SIG-M5 treated with dmso at 0.1 percent for 504 hours (cell line): Measurements from ENCODE around the gene ALDH3B1.

Source experiments
- DNase-seq: peaks from one replicate; lab custom pipeline; 2025; ENCODE audit not compliant: unreplicated experiment; lab: John Stamatoyannopoulos, UW

Gene ALDH3B1

GRCh38 chr11:68012044-68012842 is 2.1 kb downstream of the ALDH3B1 start:
- no peak for DNase-seq

GRCh38 chr11:68012843-68013610 is 2.9 kb downstream of the ALDH3B1 start:
- peak; percentile 47 for DNase-seq

- DNase-seq: no peak
Observed at GRCh38 chr11:68013611-68014156, 3.6 kb downstream of the ALDH3B1 start.

GRCh38 chr11:68014157-68014946 is 4.2 kb downstream of the ALDH3B1 start:
- no peak for DNase-seq

- no peak for DNase-seq
Observed at GRCh38 chr11:68014947-68015447, 4.9 kb downstream of the ALDH3B1 start.

GRCh38 chr11:68015467-68015866 is 5.3 kb downstream of the ALDH3B1 start:
- DNase-seq: no peak

- DNase-seq: no peak
Observed at GRCh38 chr11:68016161-68016903, 6.2 kb downstream of the ALDH3B1 start.

GRCh38 chr11:68016904-68017817 is 7.0 kb downstream of the ALDH3B1 start:
- DNase-seq: peak; percentile 25

GRCh38 chr11:68017980-68018729 is 8.0 kb downstream of the ALDH3B1 start:
- no peak for DNase-seq

- no peak for DNase-seq
Observed at GRCh38 chr11:68018730-68019190, 8.6 kb downstream of the ALDH3B1 start.

GRCh38 chr11:68019486-68019885 is 9.4 kb downstream of the ALDH3B1 start:
- no peak for DNase-seq

GRCh38 chr11:68020575-68020974 is 10.4 kb downstream of the ALDH3B1 start:
- no peak for DNase-seq

- DNase-seq: no peak
Observed at GRCh38 chr11:68021167-68021787, 11.2 kb downstream of the ALDH3B1 start.

- DNase-seq: no peak
Observed at GRCh38 chr11:68022531-68022930, 12.4 kb downstream of the ALDH3B1 start.

GRCh38 chr11:68024508-68024907 is 14.4 kb downstream of the ALDH3B1 start:
- DNase-seq: no peak

- no peak for DNase-seq
Observed at GRCh38 chr11:68025047-68025446, 14.9 kb downstream of the ALDH3B1 start.

- no peak for DNase-seq
Observed at GRCh38 chr11:68026391-68027105, 16.4 kb downstream of the ALDH3B1 start.
